Measurements from ENCODE around the gene PXK. TPM values are rescaled to one million over a fixed set of nuclear protein-coding genes. Genes with fewer than 3 reads are reported as not detected.
A peak's percentile ranks its signal among the peaks of the same experiment; 100 is the strongest.
"Not testable (repeated sequence)": the region's sequence is repeated elsewhere in the genome, so short reads cannot be mapped to it uniquely, and the experiment has no call there.

The PXK gene
- polyA plus RNA-seq, 1 donor, result 32.5 TPM

GRCh38 chr3:58418227-58418626 is 85.5 kb downstream of the PXK start:
- no peak for DNase-seq

- no peak for DNase-seq
Observed at GRCh38 chr3:58419780-58420507, 87.3 kb downstream of the PXK start.

GRCh38 chr3:58421004-58421403 is 88.3 kb downstream of the PXK start:
- DNase-seq, result no peak

GRCh38 chr3:58422756-58423325 is 90.1 kb downstream of the PXK start:
- no peak for DNase-seq

GRCh38 chr3:58424613-58425012 is 91.9 kb downstream of the PXK start:
- DNase-seq, result no peak

GRCh38 chr3:58425782-58426181 is 93.1 kb downstream of the PXK start:
- no peak for DNase-seq

GRCh38 chr3:58427661-58428361 is 95.1 kb downstream of the PXK start:
- DNase-seq, result no peak

GRCh38 chr3:58429657-58430056 is 97.0 kb downstream of the PXK start:
- DNase-seq, result no peak

- DNase-seq, result no peak
Observed at GRCh38 chr3:58432905-58433304, 100.2 kb downstream of the PXK start.

GRCh38 chr3:58433400-58434167 is 100.9 kb downstream of the PXK start, which contains the start of gene PDHB:
TSS of gene PDHB (minus strand) at chr3:58433832. CDS start at chr3:58433809, 23 bp downstream.
- peak; percentile 89 for DNase-seq

GRCh38 chr3:58434168-58434504 is 101.4 kb downstream of the PXK start:
- DNase-seq, result no peak

GRCh38 chr3:58434511-58434910 is 101.8 kb downstream of the PXK start:
- no peak for DNase-seq

GRCh38 chr3:58434990-58435389 is 102.3 kb downstream of the PXK start:
- no peak for DNase-seq

GRCh38 chr3:58437276-58437675 is 104.6 kb downstream of the PXK start:
- not testable (repeated sequence) for DNase-seq

GRCh38 chr3:58440996-58441355 is 108.3 kb downstream of the PXK start:
- DNase-seq, result not testable (repeated sequence)

GRCh38 chr3:58441514-58442450 is 109.1 kb downstream of the PXK start:
- no peak for DNase-seq

GRCh38 chr3:58452176-58452575 is 119.5 kb downstream of the PXK start:
- no peak for DNase-seq

GRCh38 chr3:58459160-58459559 is 126.5 kb downstream of the PXK start:
- DNase-seq, result no peak

- no peak for DNase-seq
Observed at GRCh38 chr3:58462829-58463180, 130.1 kb downstream of the PXK start.

- DNase-seq, result peak; percentile 43
Observed at GRCh38 chr3:58463181-58463941, 130.7 kb downstream of the PXK start.

- DNase-seq, result no peak
Observed at GRCh38 chr3:58463942-58464271, 131.2 kb downstream of the PXK start.
